IPS-20b (cell line): ENCODE measurements around the gene GRK5.

Source experiments
- H3K27ac ChIP-seq: one replicate; pipeline ENCODE4 v1.5.1; 2013; ENCODE audit warnings: low read length
- H3K27me3 ChIP-seq: 2 replicates; pipeline ENCODE4 v1.6.1; 2013; ENCODE audit warnings: mild to moderate bottlenecking, low read length, inconsistent platforms; ENCODE audit not compliant: insufficient read depth
- H3K36me3 ChIP-seq: 2 replicates; pipeline ENCODE4 v1.6.1; 2013; ENCODE audit warnings: low read depth, mild to moderate bottlenecking, inconsistent platforms, low read length, moderate library complexity; ENCODE audit not compliant: insufficient read depth
- H3K4me1 ChIP-seq: 2 replicates; pipeline ENCODE4 v1.6.1; 2013; ENCODE audit warnings: mild to moderate bottlenecking, control low read depth, inconsistent platforms, low read length, moderate library complexity; ENCODE audit not compliant: insufficient read depth
- H3K4me3 ChIP-seq: 2 replicates; pipeline ENCODE4 v1.5.1; 2013; ENCODE audit warnings: mild to moderate bottlenecking, low read length, inconsistent platforms
- H3K9ac ChIP-seq: 2 replicates; pipeline ENCODE4 v1.6.1; 2013; ENCODE audit warnings: low read depth, mild to moderate bottlenecking, inconsistent platforms, low read length, moderate library complexity
- H3K9me3 ChIP-seq: 2 replicates; pipeline ENCODE4 v1.6.1; 2013; ENCODE audit warnings: mild to moderate bottlenecking, low read depth, low read length, inconsistent platforms; ENCODE audit not compliant: insufficient read depth

GRK5 gene

GRCh38 chr10:119500123-119500795 lies 292.9 kb downstream of the GRK5 start:
- no peaks in the 10 kb centered on the region for H3K4me1 ChIP-seq
- peaks cover 4% of the 10 kb centered on the region; the same call in 1 of the 2 replicates for H3K27me3 ChIP-seq
- no peaks in the 10 kb centered on the region for H3K9me3 ChIP-seq
- no peak overlapping the region for H3K4me3 ChIP-seq
- H3K9ac ChIP-seq, result no peak overlapping the region
- H3K27ac ChIP-seq, result no peak overlapping the region
- no peaks in the 10 kb centered on the region for H3K36me3 ChIP-seq

GRCh38 chr10:119500821-119501220 lies 293.4 kb downstream of the GRK5 start:
- Histone ChIP-seq H3K27me3 (no peaks in the 10 kb centered on the region; the same call in 1 of the 2 replicates), H3K9ac (no peak overlapping the region), H3K27ac (no peak overlapping the region), H3K36me3 (no peaks in the 10 kb centered on the region), H3K4me1 (no peaks in the 10 kb centered on the region), H3K9me3 (no peaks in the 10 kb centered on the region), H3K4me3 (no peak overlapping the region)

- no peak overlapping the region for H3K9ac ChIP-seq
- H3K4me1 ChIP-seq, result no peaks in the 10 kb centered on the region
- no peak overlapping the region for H3K4me3 ChIP-seq
- H3K27ac ChIP-seq, result no peak overlapping the region
- H3K36me3 ChIP-seq, result no peaks in the 10 kb centered on the region
- no peaks in the 10 kb centered on the region; the same call in 1 of the 2 replicates for H3K27me3 ChIP-seq
- no peaks in the 10 kb centered on the region for H3K9me3 ChIP-seq
Measured at GRCh38 chr10:119501690-119502089, 294.3 kb downstream of the GRK5 start.

GRCh38 chr10:119502209-119502608 lies 294.8 kb downstream of the GRK5 start:
- H3K27me3 ChIP-seq, result no peaks in the 10 kb centered on the region; the same call in 1 of the 2 replicates
- H3K9ac ChIP-seq, result no peak overlapping the region
- H3K4me1 ChIP-seq, result no peaks in the 10 kb centered on the region

GRCh38 chr10:119502618-119503155 lies 295.3 kb downstream of the GRK5 start:
- Histone ChIP-seq H3K27ac (no peak overlapping the region), H3K9me3 (no peaks in the 10 kb centered on the region), H3K36me3 (no peaks in the 10 kb centered on the region), H3K4me1 (no peaks in the 10 kb centered on the region), H3K27me3 (no peaks in the 10 kb centered on the region; the same call in 1 of the 2 replicates), H3K4me3 (no peak overlapping the region), H3K9ac (no peak overlapping the region)

More at GRCh38 chr10:119502209-119502608, 294.8 kb downstream of the GRK5 start:
- no peaks in the 10 kb centered on the region for H3K9me3 ChIP-seq
- H3K36me3 ChIP-seq, result no peaks in the 10 kb centered on the region
- H3K4me3 ChIP-seq, result no peak overlapping the region
- H3K27ac ChIP-seq, result no peak overlapping the region

- Histone ChIP-seq H3K36me3 (no peaks in the 10 kb centered on the region), H3K4me3 (no peak overlapping the region), H3K27me3 (no peaks in the 10 kb centered on the region; the same call in 1 of the 2 replicates), H3K4me1 (no peaks in the 10 kb centered on the region), H3K27ac (no peak overlapping the region), H3K9me3 (no peaks in the 10 kb centered on the region), H3K9ac (no peak overlapping the region)
Measured at GRCh38 chr10:119503821-119504220, 296.4 kb downstream of the GRK5 start.

- Histone ChIP-seq H3K27me3 (no peaks in the 10 kb centered on the region; the same call in 1 of the 2 replicates), H3K4me3 (no peak overlapping the region), H3K36me3 (no peaks in the 10 kb centered on the region), H3K9me3 (no peaks in the 10 kb centered on the region), H3K9ac (no peak overlapping the region), H3K4me1 (no peaks in the 10 kb centered on the region), H3K27ac (no peak overlapping the region)
Measured at GRCh38 chr10:119504651-119505050, 297.3 kb downstream of the GRK5 start.

- no peaks in the 10 kb centered on the region; the same call in 1 of the 2 replicates for H3K27me3 ChIP-seq
- H3K4me1 ChIP-seq, result no peaks in the 10 kb centered on the region
- H3K4me3 ChIP-seq, result no peak overlapping the region
- no peaks in the 10 kb centered on the region for H3K9me3 ChIP-seq
- H3K27ac ChIP-seq, result no peak overlapping the region
- H3K36me3 ChIP-seq, result no peaks in the 10 kb centered on the region
- H3K9ac ChIP-seq, result no peak overlapping the region
Measured at GRCh38 chr10:119505131-119505551, 297.8 kb downstream of the GRK5 start.
